PC-9 (cell line): ENCODE results near the gene PALM3. TPM values are rescaled to one million over a fixed set of nuclear protein-coding genes. Genes with fewer than 3 reads are reported as not detected.
A peak's percentile ranks its signal among the peaks of the same experiment; 100 is the strongest.
"Not testable (repeated sequence)": the region's sequence is repeated elsewhere in the genome, so short reads cannot be mapped to it uniquely, and the experiment has no call there.

ENCODE experiments used
- BruUV-seq: library from RNA; stranded (reverse); fragments of 400-500 nt; replicated peaks from 2 replicates; lab custom pipeline; 2021; lab: Mats Ljungman, UMichigan
- CTCF ChIA-PET: fragments of 300-600 bp; sonication (Branson Sonifier 250); formaldehyde crosslinking; loops from one replicate; lab custom pipeline; 2022; ENCODE audit warnings: antibody characterized with exemption; lab: Charles Lee
- POLR2A ChIA-PET: fragments of 300-600 bp; sonication (Branson Sonifier 250); formaldehyde crosslinking; loops from one replicate; lab custom pipeline; 2022; ENCODE audit warnings: antibody characterized with exemption; ENCODE audit not compliant: unreplicated experiment; lab: Charles Lee
- DNase-seq, 2 experiments: peaks; one replicate each; pipeline versions ENCODE4 v3.0.0 to v3.0.0-alpha.2; 2015 to 2022; ENCODE audit warnings: mixed read lengths in 1 of 2
- H2AFZ ChIP-seq: fragments of 200-600 bp; sonication (generic); 2 replicates; pipeline ENCODE4 v1.8.1; 2017; ENCODE audit warnings: antibody characterized with exemption
- H3F3A ChIP-seq: fragments of 200-600 bp; sonication (generic); 2 replicates; pipeline ENCODE4 v1.8.1; 2017; ENCODE audit warnings: antibody characterized with exemption, mild to moderate bottlenecking, low read depth; ENCODE audit not compliant: insufficient read depth
- H3K27ac ChIP-seq: fragments of 200-600 bp; sonication (generic); 2 replicates; pipeline ENCODE4 v1.6.1; 2016; ENCODE audit warnings: mixed run types
- H3K27me3 ChIP-seq: fragments of 200-600 bp; sonication (generic); 2 replicates; pipeline ENCODE4 v1.6.1; 2016; ENCODE audit warnings: low read depth, mixed run types; ENCODE audit not compliant: insufficient read depth
- H3K36me3 ChIP-seq: fragments of 200-600 bp; sonication (generic); 2 replicates; pipeline ENCODE4 v1.6.1; 2016; ENCODE audit warnings: low read depth, mixed run types
- H3K4me1 ChIP-seq: fragments of 200-600 bp; sonication (generic); replicated peaks from 2 replicates; pipeline ENCODE4 v1.6.1; 2016; ENCODE audit warnings: mixed run types; ENCODE audit not compliant: insufficient read depth
- H3K4me2 ChIP-seq: fragments of 200-600 bp; sonication (generic); 2 replicates; pipeline ENCODE4 v1.6.1; 2017; ENCODE audit warnings: mixed run types
- H3K4me3 ChIP-seq: fragments of 200-600 bp; sonication (generic); 2 replicates; pipeline ENCODE4 v1.6.1; 2016; ENCODE audit warnings: mixed run types
- H3K79me2 ChIP-seq: fragments of 200-600 bp; sonication (generic); 2 replicates; pipeline ENCODE4 v1.6.1; 2017; ENCODE audit warnings: low read depth, mixed run types
- H3K9me2 ChIP-seq: fragments of 200-600 bp; sonication (generic); 2 replicates; pipeline ENCODE4 v1.8.1; 2017; ENCODE audit warnings: mild to moderate bottlenecking; ENCODE audit not compliant: insufficient read depth
- H3K9me3 ChIP-seq: fragments of 200-600 bp; sonication (generic); 2 replicates; pipeline ENCODE4 v1.8.1; 2016; ENCODE audit warnings: low read depth; ENCODE audit not compliant: insufficient read depth
- H4K20me1 ChIP-seq: fragments of 200-600 bp; sonication (generic); 2 replicates; pipeline ENCODE4 v1.8.1; 2017; ENCODE audit not compliant: insufficient read depth
- EZH2 ChIP-seq: fragments of 200-600 bp; sonication (generic); IDR thresholded peaks from 2 replicates; pipeline ENCODE4 v1.8.0; 2017; ENCODE audit warnings: antibody characterized with exemption, low read depth
- intact Hi-C: fragments of 100-400 bp; cut with micrococcal nuclease; formaldehyde crosslinking; loops from one replicate; pipeline ENCODE4 v1.10.0; 2022; ENCODE audit not compliant: unreplicated experiment
- total RNA-seq: library from RNA; stranded (reverse); gene quantifications from 2 replicates; pipeline ENCODE4 v1.2.3, GENCODE V29; 2021
- TF ChIP-seq, protein P1 (sequence below): fragments of 200-600 bp; sonication (generic); conservative IDR thresholded peaks from 2 replicates; pipeline ENCODE4 v1.6.1; 2017; ENCODE audit warnings: mixed run types, antibody characterized with exemption, mild to moderate bottlenecking, moderate library complexity

PALM3 gene
- total RNA-seq, 1 experiment from 2014 or later: 28.8 TPM

DNA sequence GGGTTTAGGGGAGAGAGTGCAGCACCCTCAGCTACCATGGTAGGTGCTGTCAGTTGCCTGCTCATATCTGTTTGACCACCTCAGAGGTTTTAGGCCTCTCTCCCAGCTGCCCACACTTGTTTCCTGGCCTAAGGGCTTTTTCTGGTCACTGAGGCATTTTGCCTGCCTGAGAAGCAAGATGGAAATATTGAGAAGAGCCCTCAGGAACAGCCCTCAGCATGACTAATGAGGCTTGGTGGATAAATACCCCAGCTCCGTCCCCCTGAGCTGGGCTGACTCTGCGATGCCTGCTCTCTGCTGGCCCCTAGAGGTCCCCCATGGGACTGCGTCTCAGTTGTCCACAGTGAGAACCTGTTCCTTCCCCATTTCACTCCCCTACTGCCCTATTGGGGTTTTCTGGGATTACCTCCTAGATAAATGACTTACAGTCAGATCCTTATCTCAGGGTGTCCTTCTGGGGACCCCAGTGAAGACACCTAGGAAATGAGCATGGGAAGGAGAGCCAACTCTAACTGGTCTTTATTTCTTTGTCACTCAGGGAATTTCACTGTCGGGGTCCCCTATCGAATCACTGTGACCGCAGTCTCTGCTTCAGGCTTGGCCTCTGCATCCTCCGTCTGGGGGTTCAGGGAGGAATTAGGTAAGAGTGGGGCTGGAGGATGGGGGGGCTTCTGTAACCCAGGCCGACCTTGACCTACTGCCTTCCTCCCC lies 13.3 kb downstream of the PALM3 start:
- H3K27ac ChIP-seq: no peak overlapping the region
- no peak overlapping the region for H3K4me3 ChIP-seq
- ChIA-PET CTCF (interaction anchor here (0.7 to 1.0 kb wide), 2 partner anchors 37 to 176 kb away, joined by 5 to 23 read pairs; no protein-coding TSS in a partner anchor), POLR2A (no interaction called here)
- no peak overlapping the region for H2AFZ ChIP-seq
- H3K79me2 ChIP-seq: no peaks in the 10 kb centered on the region
- H3K4me2 ChIP-seq: no peak overlapping the region
- peak; percentile 56 to 58 for DNase-seq
- intact Hi-C loops: no loop called here
- no peaks in the 10 kb centered on the region for H3K4me1 ChIP-seq
- H3K36me3 ChIP-seq: no peaks in the 10 kb centered on the region
- no peaks in the 10 kb centered on the region for H4K20me1 ChIP-seq
- no peaks in the 10 kb centered on the region for H3K9me2 ChIP-seq
- H3F3A ChIP-seq: no peaks in the 10 kb centered on the region
- no TSS peak for BruUV-seq
- no peaks in the 10 kb centered on the region for H3K9me3 ChIP-seq
- no peak for TF ChIP-seq EZH2
- TF ChIP-seq, protein P1, sequence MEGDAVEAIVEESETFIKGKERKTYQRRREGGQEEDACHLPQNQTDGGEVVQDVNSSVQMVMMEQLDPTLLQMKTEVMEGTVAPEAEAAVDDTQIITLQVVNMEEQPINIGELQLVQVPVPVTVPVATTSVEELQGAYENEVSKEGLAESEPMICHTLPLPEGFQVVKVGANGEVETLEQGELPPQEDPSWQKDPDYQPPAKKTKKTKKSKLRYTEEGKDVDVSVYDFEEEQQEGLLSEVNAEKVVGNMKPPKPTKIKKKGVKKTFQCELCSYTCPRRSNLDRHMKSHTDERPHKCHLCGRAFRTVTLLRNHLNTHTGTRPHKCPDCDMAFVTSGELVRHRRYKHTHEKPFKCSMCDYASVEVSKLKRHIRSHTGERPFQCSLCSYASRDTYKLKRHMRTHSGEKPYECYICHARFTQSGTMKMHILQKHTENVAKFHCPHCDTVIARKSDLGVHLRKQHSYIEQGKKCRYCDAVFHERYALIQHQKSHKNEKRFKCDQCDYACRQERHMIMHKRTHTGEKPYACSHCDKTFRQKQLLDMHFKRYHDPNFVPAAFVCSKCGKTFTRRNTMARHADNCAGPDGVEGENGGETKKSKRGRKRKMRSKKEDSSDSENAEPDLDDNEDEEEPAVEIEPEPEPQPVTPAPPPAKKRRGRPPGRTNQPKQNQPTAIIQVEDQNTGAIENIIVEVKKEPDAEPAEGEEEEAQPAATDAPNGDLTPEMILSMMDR: peak; percentile 95
- H3K27me3 ChIP-seq: no peaks in the 10 kb centered on the region

DNA sequence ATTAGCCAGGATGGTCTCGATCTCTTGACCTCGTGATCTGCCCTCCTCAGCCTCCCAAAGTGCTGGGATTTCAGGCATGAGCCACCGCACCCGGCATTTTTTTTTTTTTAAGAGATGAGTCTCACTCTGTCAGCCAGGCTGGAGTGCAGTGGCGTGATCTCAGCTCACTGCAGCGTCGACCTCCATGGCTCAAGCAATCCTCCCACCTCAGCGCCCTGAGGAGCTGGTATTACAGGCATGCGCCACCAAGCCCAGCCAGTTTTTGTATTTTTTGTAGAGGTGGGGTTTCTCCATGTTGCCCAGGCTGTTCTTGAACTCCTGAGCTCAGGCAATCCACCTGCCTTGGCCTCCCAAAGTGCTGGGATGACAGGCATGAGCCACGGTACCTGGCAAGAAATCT lies 14.0 kb downstream of the PALM3 start:
- BruUV-seq, H3K79me2 ChIP-seq, H3K9me3 ChIP-seq, intact Hi-C loops, POLR2A ChIA-PET, H3F3A ChIP-seq, H3K36me3 ChIP-seq, H3K9me2 ChIP-seq, H4K20me1 ChIP-seq, H3K4me2 ChIP-seq, H2AFZ ChIP-seq, H3K27me3 ChIP-seq, DNase-seq, H3K4me1 ChIP-seq, H3K4me3 ChIP-seq, H3K27ac ChIP-seq: not testable (repeated sequence)
- CTCF ChIA-PET: interaction anchor here (0.7 to 1.0 kb wide), 2 partner anchors 37 to 175 kb away, joined by 5 to 23 read pairs; no protein-coding TSS in a partner anchor

DNA sequence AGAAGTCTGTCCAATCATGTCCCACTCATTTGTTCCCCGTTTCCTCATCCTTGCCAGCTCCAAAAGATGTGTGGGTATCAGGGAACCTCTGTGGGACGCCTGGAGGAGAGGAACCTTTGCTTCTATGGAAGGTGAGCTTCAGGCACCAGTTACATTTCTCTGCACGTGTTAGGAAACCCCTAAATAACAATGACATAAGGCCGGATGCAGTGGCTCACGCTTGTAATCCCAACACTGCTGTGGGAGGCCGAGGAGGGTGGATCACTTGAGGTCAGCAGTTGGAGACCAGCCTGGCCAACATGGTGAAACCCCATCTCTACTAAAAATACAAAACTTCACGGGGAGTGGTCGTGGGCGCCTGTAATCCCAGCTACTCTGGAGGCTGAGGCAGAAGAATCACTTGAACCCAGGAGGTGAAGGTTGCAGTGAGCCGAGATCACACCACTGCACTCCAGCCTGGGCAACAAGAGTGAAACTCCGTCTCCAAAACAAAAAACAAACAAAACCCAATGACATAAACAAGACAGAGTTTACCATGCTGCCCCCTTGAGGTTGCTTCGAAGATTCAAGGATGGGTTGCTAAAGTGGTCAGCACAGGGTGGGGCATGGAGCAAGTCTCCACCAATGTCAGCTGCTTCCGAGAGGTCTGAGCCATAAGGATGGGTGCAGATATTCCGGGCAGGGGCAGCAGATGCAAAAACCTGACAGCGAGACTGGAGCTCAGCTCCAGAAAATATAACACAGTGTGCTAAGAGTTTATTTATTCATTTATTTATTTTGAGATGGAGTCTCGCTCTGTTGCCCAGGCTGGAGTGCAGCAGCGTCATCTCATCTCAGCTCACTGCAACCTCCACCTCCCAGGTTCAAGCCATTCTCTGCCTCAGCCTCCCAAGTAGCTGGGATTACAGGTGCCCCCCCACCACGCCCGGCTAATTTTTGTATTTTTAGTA lies 18.9 kb downstream of the PALM3 start:
- not testable (repeated sequence) for BruUV-seq, H3K4me1 ChIP-seq, H4K20me1 ChIP-seq, H3K27ac ChIP-seq, H3K27me3 ChIP-seq, H3K4me2 ChIP-seq, H3F3A ChIP-seq, H3K79me2 ChIP-seq, H3K36me3 ChIP-seq, H3K9me2 ChIP-seq, H2AFZ ChIP-seq, H3K4me3 ChIP-seq, H3K9me3 ChIP-seq
- ChIA-PET CTCF (interaction anchor here (0.5 to 1.5 kb wide), 4 partner anchors 11 to 1436 kb away, joined by 4 to 12 read pairs (median 8); partner anchors contain the start of gene IL27RA), POLR2A (interaction anchor here (0.6 kb wide), 1 partner anchor 409 kb away, joined by 11 read pairs; no protein-coding TSS in a partner anchor)
- intact Hi-C loops: loop anchor here (1.0 kb wide), 1 partner anchor 163 kb away; no protein-coding TSS in a partner anchor
- TF ChIP-seq, protein P1: peak; percentile 76
- peak; percentile 51 to 56 for DNase-seq
